HUES64 (cell line): ENCODE measurements around the gene CPSF3. TPM values are rescaled to one million over a fixed set of nuclear protein-coding genes. Genes with fewer than 3 reads are reported as not detected.
A peak's percentile ranks its signal among the peaks of the same experiment; 100 is the strongest.

Source experiments
- H3K27ac ChIP-seq: 2 replicates; pipeline ENCODE4 v1.7.0; 2013; ENCODE audit warnings: low read depth, low read length, inconsistent platforms
- H3K27me3 ChIP-seq: 2 replicates; pipeline ENCODE4 v1.6.1; 2013; ENCODE audit warnings: mild to moderate bottlenecking, low read length; ENCODE audit not compliant: insufficient read depth
- H3K36me3 ChIP-seq: 2 replicates; pipeline ENCODE4 v1.6.1; 2013; ENCODE audit warnings: mild to moderate bottlenecking, low read length; ENCODE audit not compliant: insufficient read depth
- H3K4me1 ChIP-seq: 2 replicates; pipeline ENCODE4 v1.6.1; 2013; ENCODE audit warnings: mild to moderate bottlenecking, low read length, moderate library complexity; ENCODE audit not compliant: insufficient read depth
- H3K4me3 ChIP-seq: 2 replicates; pipeline ENCODE4 v1.5.1; 2013; ENCODE audit warnings: mild to moderate bottlenecking, low read length, moderate library complexity
- H3K9ac ChIP-seq: 2 replicates; pipeline ENCODE4 v1.6.1; 2013; ENCODE audit warnings: mild to moderate bottlenecking, low read depth, low read length
- H3K9me3 ChIP-seq: 2 replicates; pipeline ENCODE4 v1.6.1; 2013; ENCODE audit warnings: low read depth, low read length; ENCODE audit not compliant: insufficient read depth
- WGBS: fragments of 150-250, 120-280 bp; methylation state at CpG from one replicate; pipeline ENCODE4 v1.1.7; 2013; ENCODE audit warnings: missing lambda C conversion rate; 5-methylcytosine and 5-hydroxymethylcytosine counted together
- polyA plus RNA-seq, 2 experiments: library from polyadenylated mRNA; stranded (reverse); fragments of 50-300 nt; gene quantifications; one replicate each; pipeline ENCODE4 v1.2.3, GENCODE V29; 2013

The CPSF3 gene
- polyA plus RNA-seq (2013, experiment 1 of 2) = 95.6 TPM
- 96.2 TPM for polyA plus RNA-seq (2013, experiment 2 of 2)

DNA sequence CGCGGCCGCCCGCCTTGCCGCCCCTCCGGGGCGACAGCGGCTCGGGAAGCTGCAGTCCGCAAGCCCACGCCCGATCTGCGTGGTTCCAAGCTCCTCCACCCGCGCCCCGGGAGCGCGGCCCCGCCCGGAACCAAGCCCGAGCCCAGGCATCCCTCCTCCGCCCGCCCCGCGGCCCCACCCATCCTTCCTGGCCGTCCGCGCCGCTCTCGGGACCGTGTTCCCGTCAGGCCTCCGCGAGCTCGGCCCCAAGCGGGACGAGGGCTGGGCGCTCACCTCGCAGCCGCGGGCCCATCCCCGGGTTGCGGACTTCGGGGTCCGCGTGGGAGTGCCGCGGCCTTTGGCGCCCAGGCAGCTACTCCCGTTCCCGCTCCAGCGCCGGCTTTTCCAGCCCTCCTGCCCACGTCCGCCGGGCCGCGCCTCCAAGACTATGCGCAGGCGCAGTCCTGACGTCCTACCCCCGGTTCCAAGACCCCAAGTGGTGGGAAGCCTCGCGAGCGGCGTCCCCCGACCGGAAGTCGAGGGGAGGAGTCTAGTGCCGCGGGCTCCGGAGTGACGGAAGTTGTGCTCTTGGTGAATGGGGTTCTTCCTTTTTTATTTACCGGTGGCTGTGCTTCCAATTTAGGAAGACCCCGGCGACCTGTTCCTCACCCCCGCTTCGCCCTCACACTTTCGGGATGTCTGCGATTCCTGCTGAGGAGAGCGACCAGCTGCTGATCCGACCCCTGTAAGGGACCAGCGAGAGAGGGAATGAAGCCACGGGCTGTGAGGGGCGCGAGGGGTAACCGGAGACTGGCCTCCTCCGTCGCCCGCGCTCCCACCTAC lies at the start of gene CPSF3, which contains the start of gene ITGB1BP1:
Gene CPSF3, plus strand, starts transcription at position 555 of the 822 bp plus-strand sequence. Its CDS starts 120 bp downstream, at position 675.
Gene ITGB1BP1, minus strand, starts transcription at position 429 of the 822 bp plus-strand sequence. CDS start 4,831 bp downstream, outside the sequence.
- Histone ChIP-seq H3K4me3 (peak within 1 kb of the TSS; percentile 99), H3K4me1 (0 out of 2 replicates have a peak, but pooled peaks cover 9% of the 10 kb centered on the region), H3K27ac (peak within 1 kb of the TSS; percentile 95), H3K36me3 (peaks cover under 1% of the 10 kb centered on the region), H3K9ac (peak within 1 kb of the TSS; percentile 96), H3K9me3 (no peaks in the 10 kb centered on the region), H3K27me3 (peaks cover 10% of the 10 kb centered on the region; the same call in 1 of the 2 replicates)
- under 1% methylated on average over 91 of the region's 91 CpGs for WGBS

GRCh38 chr2:9374071-9374730 lies 49.3 kb upstream of the CPSF3 start:
- peaks cover 13% of the 10 kb centered on the region for H3K4me1 ChIP-seq
- no peak overlapping the region for H3K9ac ChIP-seq
- peaks cover 23% of the 10 kb centered on the region for H3K36me3 ChIP-seq
- 94% methylated on average over 18 of the region's 18 CpGs for WGBS
- no peaks in the 10 kb centered on the region for H3K9me3 ChIP-seq
- no peak overlapping the region for H3K27ac ChIP-seq
- no peak overlapping the region for H3K4me3 ChIP-seq
- H3K27me3 ChIP-seq = no peaks in the 10 kb centered on the region

DNA sequence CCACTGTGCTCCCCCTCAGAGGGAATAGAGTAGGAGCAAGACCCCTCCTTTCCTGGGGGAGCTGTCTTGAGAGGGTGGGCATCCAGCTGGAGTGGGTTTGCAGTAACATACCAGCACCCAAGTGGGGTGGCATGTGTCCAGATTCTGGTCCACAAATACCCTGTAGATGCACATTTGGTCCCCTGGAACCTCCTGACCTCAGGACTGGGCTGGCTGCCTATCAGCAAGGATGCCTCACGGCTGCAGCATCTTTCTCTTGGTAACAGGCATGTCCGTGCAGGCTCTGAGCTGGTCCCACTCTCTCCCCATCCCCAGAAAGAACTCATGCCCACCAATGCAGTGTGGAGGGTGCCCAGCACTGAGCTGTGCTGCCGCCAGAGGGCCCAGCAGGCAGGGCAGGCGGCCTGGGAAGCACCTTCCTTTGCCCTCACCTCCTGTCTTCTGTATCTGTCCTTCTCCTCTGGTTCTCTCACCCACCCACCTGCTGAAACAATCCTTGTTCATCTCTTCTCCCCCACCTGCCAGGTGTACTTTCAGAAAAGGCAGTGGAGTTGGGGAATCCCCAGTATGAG lies 47.5 kb upstream of the CPSF3 start:
- Histone ChIP-seq H3K36me3 (peaks cover 29% of the 10 kb centered on the region), H3K27ac (no peak overlapping the region), H3K9ac (no peak overlapping the region), H3K9me3 (no peaks in the 10 kb centered on the region), H3K27me3 (no peaks in the 10 kb centered on the region), H3K4me3 (no peak overlapping the region), H3K4me1 (peaks cover 13% of the 10 kb centered on the region)
- WGBS = 88% methylated on average over 4 of the region's 4 CpGs

DNA sequence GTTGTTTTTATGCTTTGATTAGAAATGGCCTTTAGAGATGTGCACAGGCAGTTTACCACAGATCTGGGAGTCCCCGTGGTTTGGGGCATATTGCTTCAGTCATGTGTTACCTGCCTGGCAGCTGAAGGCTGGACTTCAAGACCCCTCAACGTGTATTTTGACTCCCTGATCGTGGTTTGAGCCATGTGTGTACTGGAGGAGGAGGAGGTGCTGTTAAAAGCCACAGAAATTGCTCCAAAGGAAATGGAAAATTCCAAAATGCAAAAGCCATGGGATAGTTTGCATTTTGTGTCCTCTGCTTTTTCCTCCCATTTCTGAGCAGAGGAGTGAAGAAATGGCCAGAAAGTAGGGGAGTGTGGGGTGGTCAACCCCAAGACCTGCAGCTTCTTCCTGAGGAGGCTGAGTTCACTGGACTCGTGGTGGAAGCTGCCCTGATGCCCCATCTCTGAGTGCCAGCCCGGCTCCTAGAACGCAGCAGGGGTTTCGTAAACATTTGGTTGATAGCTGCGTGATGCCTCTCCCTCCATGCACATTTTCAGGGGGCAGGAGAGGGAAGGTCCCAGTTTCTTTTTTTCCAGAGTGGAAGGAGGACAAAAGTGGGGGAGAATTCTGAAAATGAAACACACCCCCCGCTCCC lies 45.9 kb upstream of the CPSF3 start:
- Histone ChIP-seq H3K9ac (no peak overlapping the region), H3K27me3 (no peaks in the 10 kb centered on the region), H3K4me1 (peaks cover 13% of the 10 kb centered on the region), H3K9me3 (no peaks in the 10 kb centered on the region), H3K4me3 (no peak overlapping the region), H3K27ac (no peak overlapping the region; the same call in 1 of the 2 replicates), H3K36me3 (peaks cover 22% of the 10 kb centered on the region)
- WGBS = 79% methylated on average over 8 of the region's 9 CpGs

DNA sequence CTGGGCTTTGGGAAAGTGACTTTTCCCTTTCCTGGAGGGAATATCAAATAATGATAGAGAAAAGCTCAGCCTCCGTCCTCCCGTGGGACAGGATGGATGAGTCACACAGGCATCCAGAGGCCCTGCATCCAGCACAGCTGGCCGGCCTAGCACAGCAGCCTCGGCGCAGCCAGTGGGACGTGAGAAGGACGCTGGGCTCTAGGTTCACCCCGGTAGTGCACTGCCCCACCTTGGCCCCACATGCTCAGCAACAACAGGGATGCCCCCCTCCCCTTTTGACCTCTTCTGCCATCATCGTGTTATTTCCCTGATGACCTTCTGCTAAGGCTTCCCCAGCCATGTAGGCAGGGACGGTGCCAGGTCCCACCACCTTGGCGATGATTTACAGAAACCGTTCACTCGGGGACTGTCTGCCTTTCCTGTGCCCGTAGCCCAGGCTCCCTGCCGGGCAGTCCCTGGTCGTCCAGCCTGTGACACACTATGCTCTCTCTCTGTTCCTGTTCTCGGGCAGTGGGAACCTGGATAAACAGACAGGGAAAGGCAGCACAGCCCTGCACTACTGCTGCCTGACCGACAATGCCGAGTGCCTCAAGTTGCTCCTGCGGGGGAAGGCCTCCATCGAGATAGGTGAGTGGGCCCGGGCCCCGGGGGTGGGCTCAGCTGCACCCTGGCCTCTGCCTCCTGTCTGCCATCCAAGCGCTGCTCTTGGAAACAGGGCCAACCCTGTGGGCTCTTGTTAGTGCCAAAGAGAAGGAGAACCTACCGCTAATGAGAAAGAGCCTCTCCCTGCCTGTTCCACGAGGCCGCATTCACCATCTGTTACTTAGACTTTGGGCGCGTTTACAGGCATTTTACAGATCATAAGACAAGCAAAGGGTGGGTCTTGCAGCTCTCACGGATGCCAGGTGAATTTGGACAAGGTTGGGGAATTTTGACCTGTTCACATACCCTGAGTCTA lies 44.7 kb upstream of the CPSF3 start:
- H3K9me3 ChIP-seq = no peaks in the 10 kb centered on the region
- H3K9ac ChIP-seq = peak overlapping the region; percentile 46; the same call in 1 of the 2 replicates
- H3K27me3 ChIP-seq = no peaks in the 10 kb centered on the region
- peaks cover 13% of the 10 kb centered on the region for H3K4me1 ChIP-seq
- WGBS = 86% methylated on average over 30 of the region's 30 CpGs
- H3K36me3 ChIP-seq = peaks cover 25% of the 10 kb centered on the region
- no peak overlapping the region for H3K4me3 ChIP-seq
- H3K27ac ChIP-seq = peak overlapping the region; percentile 52; the same call in 1 of the 2 replicates

- H3K9ac ChIP-seq = no peak overlapping the region
- H3K4me1 ChIP-seq = peaks cover 13% of the 10 kb centered on the region
- H3K4me3 ChIP-seq = no peak overlapping the region
- no peaks in the 10 kb centered on the region for H3K27me3 ChIP-seq
- 97% methylated on average over 5 of the region's 5 CpGs for whole genome bisulfite sequencing
- peaks cover 20% of the 10 kb centered on the region for H3K36me3 ChIP-seq
- no peaks in the 10 kb centered on the region for H3K9me3 ChIP-seq
- no peak overlapping the region for H3K27ac ChIP-seq
Observed at GRCh38 chr2:9379391-9379755, 44.1 kb upstream of the CPSF3 start.

GRCh38 chr2:9380702-9381628 lies 42.5 kb upstream of the CPSF3 start:
- peaks cover 13% of the 10 kb centered on the region for H3K4me1 ChIP-seq
- no peak overlapping the region for H3K27ac ChIP-seq
- H3K36me3 ChIP-seq = peaks cover 24% of the 10 kb centered on the region
- H3K4me3 ChIP-seq = no peak overlapping the region
- no peaks in the 10 kb centered on the region for H3K9me3 ChIP-seq
- no peak overlapping the region for H3K9ac ChIP-seq
- no peaks in the 10 kb centered on the region for H3K27me3 ChIP-seq
- WGBS = 93% methylated on average over 18 of the region's 18 CpGs

- Histone ChIP-seq H3K4me3 (no peak overlapping the region), H3K9me3 (no peaks in the 10 kb centered on the region), H3K27ac (no peak overlapping the region), H3K9ac (no peak overlapping the region), H3K36me3 (peaks cover 28% of the 10 kb centered on the region), H3K4me1 (peaks cover 10% of the 10 kb centered on the region), H3K27me3 (no peaks in the 10 kb centered on the region)
- 97% methylated on average over 6 of the region's 6 CpGs for WGBS
Observed at GRCh38 chr2:9382604-9383235, 40.7 kb upstream of the CPSF3 start.

- H3K9me3 ChIP-seq = no peaks in the 10 kb centered on the region
- peaks cover 25% of the 10 kb centered on the region for H3K36me3 ChIP-seq
- no peak overlapping the region for H3K4me3 ChIP-seq
- H3K9ac ChIP-seq = no peak overlapping the region
- H3K4me1 ChIP-seq = no peaks in the 10 kb centered on the region
- H3K27ac ChIP-seq = no peak overlapping the region
- no peaks in the 10 kb centered on the region for H3K27me3 ChIP-seq
- WGBS = 97% methylated on average over 4 of the region's 4 CpGs
Observed at GRCh38 chr2:9384521-9384920, 38.9 kb upstream of the CPSF3 start.
